TTC549 (cell line): Measurements from ENCODE around the gene KCNMB2.

ENCODE experiments used
- FAIRE-seq: peaks from 2 replicates; lab custom pipeline; 2012; peaks lifted over from hg19 to GRCh38; lab: Jason Lieb, UNC

Gene KCNMB2

DNA sequence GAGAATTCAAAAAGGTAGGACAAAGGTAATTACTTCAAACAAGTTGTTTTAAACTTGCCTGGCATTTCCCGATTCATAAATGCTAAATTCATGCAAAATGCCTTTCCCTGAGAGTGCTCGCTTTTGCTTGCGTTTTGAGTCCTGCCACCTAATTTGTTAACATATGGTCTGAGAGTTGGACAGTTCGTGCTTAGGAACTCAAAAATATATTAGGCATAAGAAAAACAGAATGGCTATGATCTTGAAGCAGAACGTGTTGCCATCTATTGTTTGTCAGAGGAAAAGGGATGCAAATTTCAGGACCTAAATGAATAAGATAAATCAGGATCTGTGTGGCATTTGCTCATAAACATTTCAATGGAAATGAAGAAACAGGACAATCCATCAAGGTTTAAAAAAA is 339.6 kb downstream of the KCNMB2 start:
- no peak for FAIRE-seq

- no peak for FAIRE-seq
These were observed 344.0 kb downstream of the KCNMB2 start for GRCh38 chr3:178880274-178880673.
